GM12801 (cell line): ENCODE measurements around the gene PARD3.

Source experiments
- CTCF ChIP-seq: IDR thresholded peaks from one replicate; pipeline ENCODE4 v1.5.1; 2011; ENCODE audit warnings: control low read depth; ENCODE audit not compliant: insufficient read length; ENCODE audit errors: extremely low read depth

The PARD3 gene

GRCh38 chr10:34557173-34557572, 257.9 kb downstream of the PARD3 start:
- TF ChIP-seq CTCF = no peak

DNA sequence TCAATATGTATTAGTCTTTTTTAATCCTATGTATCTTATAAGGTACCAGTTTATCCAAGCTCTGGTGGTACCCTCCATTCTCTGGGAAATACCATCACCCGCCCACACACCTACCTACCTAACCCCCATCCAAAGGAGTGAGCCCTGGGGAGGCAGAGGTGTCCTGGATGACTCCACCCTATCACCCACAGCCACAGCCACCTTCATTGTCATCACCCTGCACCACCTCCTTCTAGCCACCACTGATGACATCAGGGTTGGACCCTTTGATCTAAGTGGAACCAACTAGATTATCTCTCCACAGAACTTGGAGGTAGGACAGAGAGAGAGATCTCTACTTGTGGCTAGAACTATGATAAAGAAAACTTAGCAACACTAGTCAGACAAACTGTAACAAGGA, 259.4 kb downstream of the PARD3 start:
- no peak for TF ChIP-seq CTCF

DNA sequence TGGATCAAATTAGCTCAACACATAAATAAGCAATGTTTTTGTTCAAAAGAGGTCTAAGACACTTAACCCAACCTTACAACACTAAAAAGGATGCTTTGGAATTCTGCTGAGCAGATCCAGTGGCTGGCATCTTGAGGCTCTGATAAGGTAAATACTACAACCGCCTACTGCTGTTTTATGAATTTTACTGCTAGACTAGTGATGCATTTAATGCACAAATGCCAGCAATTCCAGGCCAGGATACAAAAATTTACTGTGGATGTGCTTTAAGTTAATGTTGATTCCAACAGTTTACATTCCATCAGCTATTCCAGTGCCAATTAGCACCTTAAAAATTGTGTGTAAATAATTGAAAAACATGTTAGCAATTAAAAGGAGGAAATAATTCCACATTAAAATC, 261.3 kb downstream of the PARD3 start:
- TF ChIP-seq CTCF = no peak

DNA sequence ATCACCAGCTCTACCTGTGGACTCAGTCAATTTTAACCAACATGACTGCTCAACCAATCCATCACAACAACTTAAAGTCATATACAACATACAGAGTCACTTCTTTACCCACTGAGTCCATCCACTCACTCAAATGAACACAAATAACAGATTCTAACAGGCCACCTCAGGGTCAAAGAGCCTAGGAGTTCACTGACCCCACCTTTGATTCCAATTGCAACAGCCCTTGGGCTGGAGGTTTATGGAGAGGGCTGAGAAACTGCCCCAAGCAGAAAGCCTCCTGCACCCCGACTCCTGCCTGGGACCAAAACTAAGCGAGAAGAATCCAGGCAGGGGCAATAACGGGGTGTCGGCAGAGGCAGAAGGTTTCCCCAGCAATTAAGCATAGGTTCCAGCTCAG, 263.8 kb downstream of the PARD3 start:
- no peak for TF ChIP-seq CTCF

GRCh38 chr10:34549953-34550352, 265.1 kb downstream of the PARD3 start:
- TF ChIP-seq CTCF = no peak

DNA sequence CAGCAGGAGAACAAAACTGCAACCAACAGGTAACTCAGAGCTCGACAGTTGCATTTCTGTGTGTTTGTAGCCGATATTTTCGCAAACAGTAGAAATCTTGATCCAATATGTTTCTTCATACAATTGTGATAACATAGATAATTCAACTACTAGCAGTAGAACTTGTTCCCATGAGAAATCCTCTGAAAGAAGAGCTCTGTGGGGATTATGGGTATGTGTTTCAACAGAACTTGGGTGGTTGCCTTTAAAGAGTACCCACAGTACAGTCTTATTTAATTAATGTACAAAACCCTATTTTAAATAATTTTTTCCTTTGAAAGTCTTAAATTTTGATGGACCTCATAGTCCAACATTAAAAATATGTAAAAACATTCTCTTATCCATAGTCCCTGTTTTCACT, 266.1 kb downstream of the PARD3 start:
- no peak for TF ChIP-seq CTCF

- no peak for TF ChIP-seq CTCF
These were observed 266.6 kb downstream of the PARD3 start for GRCh38 chr10:34548466-34548865.

DNA sequence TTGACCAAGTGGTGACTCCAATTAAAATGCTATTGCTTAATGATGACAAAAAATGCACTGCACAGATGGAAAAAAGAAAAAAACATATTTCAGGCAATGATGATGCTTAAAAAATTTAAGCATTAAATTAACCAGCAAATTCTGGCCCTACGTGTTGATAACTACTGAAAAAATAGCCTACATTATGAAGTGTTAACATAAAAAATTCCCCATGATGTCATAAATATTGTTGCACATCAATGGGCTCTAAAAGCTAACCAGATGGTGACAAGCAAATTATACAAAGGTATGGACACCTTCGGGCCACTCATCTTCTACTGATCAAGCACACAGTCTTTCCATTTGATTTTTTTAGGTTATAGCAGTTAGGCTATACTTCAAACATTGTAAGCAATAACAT, 267.4 kb downstream of the PARD3 start:
- no peak for TF ChIP-seq CTCF
